RWPE1 (cell line): ENCODE measurements around the gene TTC19.
A peak's percentile ranks its signal among the peaks of the same experiment; 100 is the strongest.

ENCODE experiments used
- CTCF ChIA-PET: fragments of 350-600 bp; sonication (Branson Sonifier 250); formaldehyde crosslinking; extraction: SDS; loops from one replicate; lab custom pipeline; 2021; lab: Yijun Ruan, JAX
- POLR2A ChIA-PET: fragments of 400-600 bp; formaldehyde crosslinking; extraction: SDS; loops from one replicate; lab custom pipeline; 2020; ENCODE audit warnings: antibody characterized with exemption; ENCODE audit not compliant: low non-redundant PET; lab: Yijun Ruan, JAX
- DNase-seq: peaks from one replicate; pipeline ENCODE4 v3.0.0; 2012; ENCODE audit warnings: low spot score
- H3K27ac ChIP-seq: fragments of 450-650 bp; 2 replicates; pipeline ENCODE4 v1.5.1; 2017
- CTCF ChIP-seq: fragments of 450-650 bp; conservative IDR thresholded peaks from 2 replicates; pipeline ENCODE4 v1.5.1; 2017; ENCODE audit warnings: low read depth, mild to moderate bottlenecking

Gene TTC19

GRCh38 chr17:16019347-16019746, 19.7 kb downstream of the TTC19 start:
- DNase-seq, result no peak
- POLR2A ChIA-PET, result no interaction called here
- no peak for TF ChIP-seq CTCF
- CTCF ChIA-PET, result no interaction called here
- no peak overlapping the region for H3K27ac ChIP-seq

- ChIA-PET POLR2A (no interaction called here), CTCF (no interaction called here)
- no peak overlapping the region for H3K27ac ChIP-seq
- TF ChIP-seq CTCF, result no peak
- DNase-seq, result no peak
Measured at GRCh38 chr17:16023881-16024280, 24.3 kb downstream of the TTC19 start.

- no peak for TF ChIP-seq CTCF
- CTCF ChIA-PET, result no interaction called here
- POLR2A ChIA-PET, result no interaction called here
- H3K27ac ChIP-seq, result no peak overlapping the region
- DNase-seq, result no peak
Measured at GRCh38 chr17:16025202-16025601, 25.6 kb downstream of the TTC19 start.

GRCh38 chr17:16026895-16027294, 27.3 kb downstream of the TTC19 start:
- POLR2A ChIA-PET, result no interaction called here
- DNase-seq, result no peak
- no peak for TF ChIP-seq CTCF
- CTCF ChIA-PET, result interaction anchor here (0.6 to 2.2 kb wide), 2 partner anchors 13 to 96 kb away, joined by 3 to 11 read pairs; no protein-coding TSS in a partner anchor
- H3K27ac ChIP-seq, result no peak overlapping the region

- no peak overlapping the region for H3K27ac ChIP-seq
- CTCF ChIA-PET, result interaction anchor here (0.6 to 2.2 kb wide), 2 partner anchors 14 to 19 kb away, joined by 4 to 11 read pairs; no protein-coding TSS in a partner anchor
- TF ChIP-seq CTCF, result no peak
- peak; percentile 90 for DNase-seq
- POLR2A ChIA-PET, result interaction anchor here (0.5 kb wide), 1 partner anchor 25 kb away, joined by 3 read pairs; no protein-coding TSS in a partner anchor
Measured at GRCh38 chr17:16027708-16028584, 28.3 kb downstream of the TTC19 start.

- H3K27ac ChIP-seq, result no peak overlapping the region
- ChIA-PET CTCF (interaction anchor here (0.7 kb wide), 1 partner anchor 10 kb away, joined by 4 read pairs; no protein-coding TSS in a partner anchor), POLR2A (interaction anchor here (0.7 kb wide), 1 partner anchor 36 kb away, joined by 9 read pairs; no protein-coding TSS in a partner anchor)
- no peak for DNase-seq
- no peak for TF ChIP-seq CTCF
Measured at GRCh38 chr17:16033729-16034349, 34.2 kb downstream of the TTC19 start.
